NCI-H748 (cell line): ENCODE measurements around the gene RPL13.

Source experiments
- DNase-seq: peaks from one replicate; lab custom pipeline; 2025; ENCODE audit not compliant: unreplicated experiment; lab: John Stamatoyannopoulos, UW

The RPL13 gene

DNA sequence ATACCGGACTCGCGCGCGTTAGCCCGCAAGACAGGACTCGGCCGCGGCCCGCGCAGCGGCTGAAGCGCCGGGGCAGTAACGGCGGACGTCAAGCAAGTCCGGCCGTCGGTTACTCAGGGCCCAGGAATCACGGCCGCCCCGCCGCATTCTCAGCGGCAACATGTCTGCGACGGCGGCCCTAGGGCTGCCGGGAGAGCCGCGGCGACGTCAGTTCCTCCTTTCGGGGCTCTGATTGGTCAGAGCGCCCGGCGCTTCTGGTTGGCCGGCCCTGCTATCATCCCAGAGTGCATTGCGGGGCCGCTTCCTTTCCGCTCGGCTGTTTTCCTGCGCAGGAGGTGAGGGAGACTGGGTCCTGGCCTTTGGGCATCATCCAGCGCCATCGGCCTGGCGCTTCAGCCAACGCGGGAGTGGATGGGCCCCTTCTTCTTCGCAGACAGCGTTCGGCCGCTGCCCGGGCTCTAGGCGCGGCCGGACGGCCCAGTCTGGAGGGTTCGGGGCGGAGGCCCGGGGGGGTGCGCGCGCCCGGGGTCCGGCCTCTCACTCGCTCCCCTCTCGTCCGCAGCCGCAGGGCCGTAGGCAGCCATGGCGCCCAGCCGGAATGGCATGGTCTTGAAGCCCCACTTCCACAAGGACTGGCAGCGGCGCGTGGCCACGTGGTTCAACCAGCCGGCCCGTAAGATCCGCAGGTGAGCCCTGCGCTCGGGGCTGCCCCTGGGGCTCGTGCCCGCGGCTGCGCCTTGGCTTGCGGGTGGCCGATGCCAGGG lies at the start of gene RPL13:
Gene RPL13, plus strand, starts transcription at position 305 of the 764 bp plus-strand sequence. Its CDS starts 278 bp downstream, at position 583.
- DNase-seq, result peak; percentile 93

DNA sequence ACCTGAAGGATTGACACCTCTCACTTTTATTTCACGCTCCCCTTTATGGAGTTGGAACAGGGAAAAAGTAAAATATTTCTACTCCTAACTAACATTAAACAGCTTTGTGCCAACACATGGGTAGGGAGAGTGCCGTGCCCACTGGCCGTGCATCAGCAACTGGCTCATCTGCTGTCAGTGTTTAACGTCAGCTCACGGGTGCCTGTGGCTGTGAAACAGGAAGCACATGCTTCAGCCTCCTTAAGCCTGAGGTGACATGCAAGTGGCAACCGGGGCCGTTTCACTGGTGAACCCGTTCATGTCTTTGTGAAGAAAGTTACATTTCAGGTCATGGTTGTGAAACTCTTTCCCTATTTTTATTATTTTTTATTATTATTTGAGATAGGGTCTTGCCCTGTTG lies 49.1 kb upstream of the RPL13 start:
- DNase-seq, result no peak

DNA sequence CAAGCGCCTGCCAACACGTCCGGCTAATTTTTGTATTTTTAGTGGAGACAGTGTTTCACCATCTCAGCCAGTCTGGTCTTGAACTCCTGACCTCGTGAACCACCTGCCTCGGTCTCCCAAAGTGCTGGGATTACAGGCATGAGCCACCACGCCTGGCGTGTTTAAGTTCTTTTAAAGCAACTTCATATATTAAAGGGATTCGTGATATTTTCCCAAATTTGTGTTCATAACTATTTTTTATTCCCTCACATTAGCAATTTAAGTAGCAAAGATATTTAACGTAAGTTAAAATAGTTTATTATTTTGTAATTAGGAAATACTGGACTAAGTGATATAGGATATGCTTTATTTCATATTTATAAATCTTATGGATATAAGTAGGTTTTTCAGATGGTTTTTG lies 48.0 kb upstream of the RPL13 start:
- no peak for DNase-seq

DNA sequence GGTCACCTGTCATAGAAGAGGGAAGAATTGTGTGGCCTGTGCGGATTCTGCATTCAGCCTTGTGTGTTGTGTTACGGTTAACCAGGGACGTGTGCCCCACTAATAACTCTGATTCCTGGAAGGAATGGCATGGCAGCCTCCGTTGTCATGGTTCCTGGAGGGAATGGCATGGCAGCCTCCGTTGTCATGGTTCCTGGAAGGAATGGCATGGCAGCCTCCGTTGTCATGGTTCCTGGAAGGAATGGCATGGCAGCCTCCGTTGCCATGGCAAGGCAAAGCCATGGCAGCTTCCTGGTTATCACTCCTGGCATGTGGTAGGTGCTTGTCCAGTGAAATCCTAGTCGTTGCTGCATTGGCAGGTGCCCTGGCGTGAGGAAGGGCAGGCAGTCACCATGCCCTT lies 43.4 kb upstream of the RPL13 start:
- DNase-seq, result no peak

DNA sequence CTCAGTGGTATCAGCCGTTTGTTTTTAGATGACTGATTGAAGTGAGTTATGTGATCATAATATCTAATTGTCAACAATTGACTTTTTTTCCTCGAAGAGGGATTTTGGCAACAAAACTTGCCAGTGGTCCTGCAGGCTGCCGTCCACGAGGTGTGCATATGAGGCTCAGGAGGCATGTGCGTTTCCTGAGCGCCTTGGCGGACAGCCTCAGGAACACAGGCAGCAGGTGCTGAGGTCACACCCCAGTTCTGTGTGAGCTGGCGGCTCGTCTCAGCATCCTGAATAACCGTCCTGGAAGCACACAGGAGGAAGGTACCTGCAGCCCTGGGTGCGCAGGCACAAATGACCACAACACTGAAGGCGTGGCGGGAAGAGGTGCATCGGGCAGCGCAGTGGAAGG lies 40.6 kb upstream of the RPL13 start:
- DNase-seq, result no peak

DNA sequence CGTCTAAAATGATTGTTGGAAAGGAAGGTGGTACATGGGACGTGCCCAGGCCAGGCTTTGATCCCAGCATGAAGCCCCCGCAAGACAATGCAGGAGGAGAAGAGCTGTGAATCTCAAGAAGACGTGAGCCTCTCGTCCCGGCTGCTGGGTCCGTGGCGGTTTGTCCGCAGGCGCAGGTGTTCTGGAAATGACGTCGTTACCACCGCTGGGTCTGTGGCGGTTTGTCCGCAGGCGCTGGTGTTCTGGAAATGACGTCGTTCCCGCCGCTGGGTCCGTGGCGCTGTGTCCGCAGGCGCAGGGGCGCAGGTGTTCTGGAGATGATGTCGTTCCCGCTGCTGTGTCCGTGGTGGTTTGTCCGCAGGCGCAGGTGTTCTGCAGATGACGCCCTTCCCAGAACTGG lies 38.2 kb upstream of the RPL13 start:
- DNase-seq, result no peak

DNA sequence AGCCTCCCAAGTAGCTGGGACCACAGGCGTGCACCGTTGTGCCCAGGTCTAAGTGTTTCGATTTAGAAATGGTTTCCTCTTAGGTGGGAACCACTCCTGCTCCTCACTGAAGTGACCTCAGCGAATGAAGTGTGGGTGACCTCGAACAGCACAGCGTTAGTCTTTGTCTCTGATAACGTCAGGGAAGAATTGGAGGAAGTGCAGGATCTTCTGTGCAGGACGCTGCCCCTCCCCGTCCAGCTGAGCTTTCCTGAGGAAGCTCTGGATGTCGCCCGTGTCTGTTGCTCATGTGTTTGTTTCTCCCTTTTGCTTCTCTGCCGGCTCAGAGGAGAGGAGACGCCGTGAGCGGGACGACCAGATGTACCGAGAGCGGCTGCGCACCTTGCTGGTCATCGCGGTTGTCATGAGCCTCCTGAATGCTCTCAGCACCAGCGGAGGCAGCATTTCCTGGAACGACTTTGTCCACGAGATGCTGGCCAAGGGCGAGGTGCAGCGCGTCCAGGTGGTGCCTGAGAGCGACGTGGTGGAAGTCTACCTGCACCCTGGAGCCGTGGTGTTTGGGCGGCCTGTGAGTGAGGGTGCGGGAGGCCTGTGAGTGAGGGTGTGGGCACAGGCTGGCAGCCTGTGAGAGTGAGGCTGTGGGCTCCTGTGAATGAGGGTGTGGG lies 36.7 kb upstream of the RPL13 start:
- DNase-seq, result no peak

DNA sequence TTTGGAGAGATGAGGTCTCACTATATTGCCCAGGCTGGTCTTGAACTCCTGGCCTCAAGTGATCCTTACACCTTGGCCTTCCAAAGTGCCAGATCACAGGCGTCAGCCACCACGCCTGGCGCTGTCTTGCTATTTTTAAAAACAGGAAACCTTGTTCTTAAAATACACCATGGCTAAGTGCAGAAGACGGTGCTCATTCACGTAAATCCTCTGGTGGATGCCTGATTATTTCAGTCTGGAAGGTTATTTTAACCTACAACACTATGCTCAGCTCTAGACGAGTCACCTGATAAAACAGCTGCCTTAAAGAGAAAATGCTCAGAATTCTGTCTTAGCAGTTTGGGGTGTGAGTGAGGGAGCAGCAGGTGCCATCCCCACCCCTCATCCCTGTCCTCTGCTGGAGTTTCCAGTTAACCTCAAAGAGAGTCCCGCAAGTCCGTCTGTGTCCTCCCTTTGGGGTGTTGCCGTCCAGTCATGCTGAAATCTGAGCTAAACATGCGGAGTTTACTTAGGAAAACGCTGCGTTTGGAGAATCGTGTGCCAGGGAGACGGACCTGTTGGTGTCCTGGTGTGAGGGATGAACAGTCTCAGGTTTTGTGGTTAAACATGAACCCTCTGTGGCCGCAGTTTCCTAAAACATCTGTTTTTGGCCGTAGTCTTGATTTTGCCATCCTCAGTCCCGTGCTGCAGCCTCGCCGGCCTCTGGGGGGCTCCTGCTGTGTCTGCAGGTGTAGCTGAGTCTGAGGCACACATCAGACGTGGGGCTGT lies 35.2 kb upstream of the RPL13 start:
- no peak for DNase-seq

DNA sequence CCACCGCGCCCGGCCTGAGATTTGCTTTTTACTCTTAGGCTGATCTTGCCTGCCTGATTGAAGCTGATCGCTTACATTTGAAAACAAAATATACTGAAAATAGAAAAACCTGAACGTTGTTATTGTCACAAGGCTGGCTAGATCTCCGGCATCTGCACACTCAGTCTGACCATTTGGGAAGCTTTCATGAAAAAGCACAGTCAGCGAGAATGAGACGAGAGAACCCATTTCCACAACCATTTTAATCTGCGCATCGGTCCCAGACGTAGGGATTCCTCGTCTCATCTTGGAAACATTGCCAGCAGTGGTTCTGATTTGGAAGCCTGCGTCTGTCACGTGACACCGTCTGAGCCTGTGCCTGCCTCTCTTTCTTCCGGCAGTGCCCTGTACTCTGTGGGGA lies 31.4 kb upstream of the RPL13 start:
- no peak for DNase-seq

DNA sequence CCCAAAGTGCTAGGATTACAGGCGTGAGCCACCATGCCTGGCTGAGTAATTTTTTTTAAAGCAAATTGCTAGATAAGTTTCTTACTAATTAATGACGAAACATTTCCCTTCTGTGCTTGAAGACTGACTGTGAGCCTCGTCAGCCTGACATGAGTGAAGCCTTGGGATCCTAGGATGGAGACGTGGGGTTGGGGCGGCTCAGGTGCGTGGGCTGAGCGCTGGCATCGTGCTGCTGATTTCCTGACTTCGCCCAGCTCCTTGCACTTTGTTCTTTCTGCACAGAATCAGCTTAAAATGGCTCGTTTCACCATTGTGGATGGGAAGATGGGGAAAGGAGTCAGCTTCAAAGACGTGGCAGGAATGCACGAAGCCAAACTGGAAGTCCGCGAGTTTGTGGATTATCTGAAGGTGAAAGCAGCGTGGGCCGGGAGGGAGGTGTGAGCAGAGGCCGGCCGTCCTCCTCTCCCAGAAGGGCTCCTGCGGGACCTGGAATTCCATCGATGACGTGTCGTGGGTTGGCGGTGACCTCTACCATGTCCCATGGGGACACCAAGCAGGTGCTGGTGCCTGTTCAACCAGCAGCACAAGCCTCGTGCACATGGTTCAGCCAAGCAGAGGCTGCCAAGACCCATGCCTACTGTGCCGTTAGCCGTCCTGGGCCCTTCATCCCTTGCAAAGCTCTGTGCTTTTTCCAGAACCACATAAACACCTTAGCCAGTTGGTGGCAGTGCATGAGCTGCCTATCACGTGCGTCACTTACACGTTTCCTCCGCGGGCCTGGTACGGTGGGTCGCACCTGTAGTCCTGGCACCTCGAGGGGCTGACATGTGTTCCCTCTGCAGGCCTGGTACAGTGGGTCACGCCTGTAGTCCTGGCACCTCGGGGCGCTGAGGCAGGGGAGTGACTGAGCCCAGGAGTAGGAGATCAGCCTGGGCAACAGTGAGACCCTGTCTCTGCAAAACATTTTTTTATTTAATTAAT lies 29.8 kb upstream of the RPL13 start:
- no peak for DNase-seq

DNA sequence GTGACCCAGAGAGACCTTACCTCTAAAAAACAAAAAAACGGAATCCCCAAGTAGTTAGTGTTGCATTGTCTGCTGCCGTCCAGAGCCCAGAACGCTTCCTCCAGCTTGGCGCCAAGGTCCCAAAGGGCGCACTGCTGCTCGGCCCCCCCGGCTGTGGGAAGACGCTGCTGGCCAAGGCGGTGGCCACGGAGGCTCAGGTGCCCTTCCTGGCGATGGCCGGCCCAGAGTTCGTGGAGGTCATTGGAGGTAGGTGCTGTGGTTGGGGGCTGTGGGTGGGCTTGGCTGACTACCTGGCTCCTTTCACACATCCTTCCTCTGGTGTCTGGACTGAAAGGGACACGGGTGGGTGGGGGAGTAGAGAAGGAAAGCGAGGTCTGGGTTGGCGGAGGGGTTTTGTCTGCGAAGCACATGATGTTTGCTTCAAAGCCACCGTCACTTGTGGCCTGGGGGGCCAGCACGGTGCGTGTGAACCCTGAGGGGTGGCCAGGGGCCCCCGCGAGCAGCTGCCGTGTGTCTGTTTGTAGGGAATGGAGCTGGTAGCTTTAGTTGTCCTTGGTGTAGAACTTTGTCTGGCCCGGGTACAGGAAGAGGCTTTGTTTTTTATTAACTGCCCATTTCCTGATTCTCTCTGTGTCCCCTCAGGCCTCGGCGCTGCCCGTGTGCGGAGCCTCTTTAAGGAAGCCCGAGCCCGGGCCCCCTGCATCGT lies 28.5 kb upstream of the RPL13 start:
- no peak for DNase-seq

DNA sequence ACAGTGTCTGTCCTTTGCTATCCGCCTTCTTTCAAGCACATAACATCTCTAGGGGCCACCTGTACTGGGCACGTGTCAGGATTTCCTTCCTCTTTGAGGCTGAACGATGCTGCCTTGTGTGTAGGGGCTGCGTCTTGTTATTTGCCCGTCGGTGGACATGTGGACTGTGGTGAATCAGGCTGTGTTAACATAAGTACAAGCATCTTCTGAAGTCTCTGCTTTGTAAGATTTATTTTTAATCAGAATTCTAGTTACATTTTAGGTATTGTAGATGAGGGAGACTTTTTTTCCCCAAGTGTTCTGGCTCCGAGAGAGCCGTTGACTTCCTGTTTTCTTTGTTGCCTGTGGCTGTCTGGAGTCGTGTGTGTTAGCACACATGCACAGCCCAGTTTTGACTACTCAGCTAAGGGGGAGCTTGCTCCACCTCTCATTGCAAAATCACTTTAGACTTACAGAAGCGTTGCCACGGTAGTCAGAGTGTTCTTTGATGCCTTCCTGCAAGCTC lies 26.2 kb upstream of the RPL13 start:
- DNase-seq, result no peak

DNA sequence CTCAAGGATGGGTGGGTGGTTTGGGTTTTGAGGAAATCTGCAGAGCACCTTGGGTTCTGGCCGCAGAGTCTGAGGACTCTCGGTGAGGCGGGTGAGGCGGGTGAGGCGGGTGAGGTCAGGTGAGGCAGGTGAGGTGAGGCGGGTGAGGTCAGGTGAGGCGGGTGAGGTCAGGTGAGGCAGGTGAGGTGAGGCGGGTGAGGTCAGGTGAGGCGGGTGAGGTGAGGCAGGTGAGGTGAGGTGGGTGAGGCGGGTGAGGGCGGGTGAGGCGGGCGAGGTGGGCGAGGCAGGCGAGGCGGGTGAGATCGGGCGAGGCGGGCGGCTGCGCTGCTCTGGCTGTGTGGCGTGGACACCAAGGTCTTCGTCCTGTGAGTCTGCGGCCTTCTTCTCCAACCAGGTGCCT lies 24.1 kb upstream of the RPL13 start:
- no peak for DNase-seq

DNA sequence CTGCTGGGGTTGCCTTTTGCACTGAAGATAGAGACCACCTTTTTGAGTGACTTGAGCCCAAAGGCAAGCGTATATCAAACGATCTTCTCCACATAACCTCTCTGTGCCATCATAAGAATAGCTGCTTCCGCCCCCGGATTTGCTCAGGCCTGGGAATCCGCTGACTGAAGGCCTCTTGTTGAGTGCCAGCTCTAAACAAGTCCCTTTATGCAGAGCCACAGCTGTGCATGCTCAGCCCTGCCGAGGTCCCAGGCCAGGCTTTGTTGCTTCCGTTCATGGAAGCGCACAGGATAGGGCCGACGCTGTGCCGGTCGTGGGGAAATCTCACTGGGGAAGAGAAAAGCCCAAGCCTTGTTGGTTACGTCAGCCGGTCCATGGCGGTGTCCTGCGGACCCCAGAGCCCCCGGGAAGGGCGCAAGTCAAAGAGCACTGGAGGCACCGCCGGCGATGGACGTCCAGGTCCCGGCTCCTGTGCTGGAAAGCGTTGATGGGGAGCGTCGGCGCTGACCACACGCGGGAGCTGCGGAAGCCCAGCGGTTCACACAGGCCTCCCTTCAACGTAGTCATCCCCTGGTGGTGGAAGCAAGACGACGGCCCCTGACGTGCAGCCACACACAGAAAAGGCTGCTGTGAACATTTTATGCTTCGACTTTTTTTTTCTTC lies 23.5 kb upstream of the RPL13 start:
- no peak for DNase-seq

DNA sequence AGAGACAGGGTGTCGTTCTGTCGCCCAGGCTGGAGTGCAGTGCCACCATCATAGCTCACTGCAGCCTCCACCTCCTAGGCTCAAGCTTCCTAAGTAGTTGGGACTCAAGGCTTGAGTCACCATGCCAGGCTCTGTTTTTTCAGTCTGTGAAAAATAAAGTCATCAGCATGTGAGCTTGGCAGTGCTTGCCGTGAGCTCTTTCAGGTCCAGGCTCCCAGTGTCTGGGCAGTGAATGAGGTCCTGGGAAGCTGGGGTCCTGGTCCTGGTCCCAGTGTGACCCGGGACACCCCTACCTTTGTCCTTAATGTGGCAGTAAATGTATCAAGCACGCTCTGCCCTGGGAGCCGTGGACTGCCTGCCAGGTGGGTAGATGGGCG lies 22.9 kb upstream of the RPL13 start:
- no peak for DNase-seq

DNA sequence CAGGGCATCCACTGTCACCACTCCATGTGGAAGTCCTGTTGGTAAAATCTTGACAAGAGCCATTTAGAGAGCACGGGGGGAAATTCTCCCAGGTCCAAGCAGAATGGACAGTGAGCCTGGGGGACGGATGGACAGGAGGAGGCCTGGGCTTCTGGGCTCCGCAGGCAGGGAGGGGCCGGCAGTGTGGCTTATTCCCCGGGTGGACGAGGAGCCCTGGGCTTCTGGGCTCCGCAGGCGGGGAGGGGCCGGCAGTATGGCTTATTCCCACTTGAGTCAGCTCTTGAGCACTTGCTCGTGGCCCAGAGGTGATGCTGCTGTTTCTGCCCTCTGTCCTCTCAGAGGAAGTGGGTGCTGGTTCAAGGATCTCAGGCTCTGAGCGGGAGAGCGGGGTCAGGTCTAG lies 22.2 kb upstream of the RPL13 start:
- no peak for DNase-seq

DNA sequence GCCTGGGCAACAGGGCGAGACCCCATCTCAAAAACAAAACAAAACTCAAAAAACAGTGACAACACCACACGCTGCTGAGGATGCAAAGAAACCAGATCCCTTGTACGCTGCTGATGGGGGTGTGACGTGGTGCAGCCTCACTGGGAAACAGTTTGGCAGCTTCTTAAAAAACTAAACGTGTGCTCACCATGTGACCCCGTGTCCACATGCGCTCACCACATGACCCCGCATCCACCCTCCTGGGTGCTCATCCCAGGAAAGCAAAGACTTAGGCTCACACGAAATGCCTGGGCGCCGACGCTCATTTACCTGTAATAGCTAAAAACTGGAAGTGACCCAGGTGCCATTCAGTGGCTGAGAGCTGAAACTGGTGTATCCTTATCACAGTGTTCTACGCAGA lies 19.9 kb upstream of the RPL13 start:
- no peak for DNase-seq

DNA sequence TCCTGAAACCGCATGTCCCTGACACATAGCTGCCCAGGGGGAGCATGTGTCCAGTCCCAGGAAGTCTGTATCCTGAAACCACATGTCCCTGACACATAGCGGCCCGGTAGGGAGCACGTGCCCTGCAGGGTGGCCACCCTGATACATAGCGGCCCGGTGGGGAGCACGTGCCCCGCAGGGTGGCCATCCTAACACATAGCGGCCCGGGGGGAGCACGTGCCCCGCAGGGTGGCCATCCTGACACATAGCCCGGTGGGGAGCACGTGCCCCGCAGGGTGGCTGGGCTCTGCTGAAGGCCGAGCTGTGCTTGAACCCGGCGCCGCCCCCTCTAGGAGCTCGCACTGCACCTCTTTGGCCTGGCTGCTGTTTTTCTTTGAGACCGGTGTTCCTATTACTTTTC lies 18.7 kb upstream of the RPL13 start:
- no peak for DNase-seq

DNA sequence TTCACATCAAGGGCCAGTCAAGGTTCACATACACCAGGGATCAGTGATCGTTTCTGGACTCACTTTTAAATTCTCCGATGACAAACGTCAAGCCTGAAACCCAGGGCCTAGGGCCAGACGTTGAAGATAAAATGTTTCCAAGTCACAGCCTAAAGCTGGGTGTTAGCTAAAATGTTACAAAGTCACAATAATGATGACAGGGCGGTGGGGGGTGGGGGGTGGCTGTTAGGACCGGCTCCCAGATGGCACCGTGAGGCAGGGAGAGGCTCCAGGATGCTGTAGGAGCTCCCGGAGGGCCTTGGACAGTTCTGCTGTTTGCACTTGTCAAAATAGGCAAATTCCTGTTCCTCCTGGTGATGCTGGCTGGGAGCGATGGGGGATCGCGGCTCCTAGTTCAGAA lies 16.4 kb upstream of the RPL13 start:
- no peak for DNase-seq

DNA sequence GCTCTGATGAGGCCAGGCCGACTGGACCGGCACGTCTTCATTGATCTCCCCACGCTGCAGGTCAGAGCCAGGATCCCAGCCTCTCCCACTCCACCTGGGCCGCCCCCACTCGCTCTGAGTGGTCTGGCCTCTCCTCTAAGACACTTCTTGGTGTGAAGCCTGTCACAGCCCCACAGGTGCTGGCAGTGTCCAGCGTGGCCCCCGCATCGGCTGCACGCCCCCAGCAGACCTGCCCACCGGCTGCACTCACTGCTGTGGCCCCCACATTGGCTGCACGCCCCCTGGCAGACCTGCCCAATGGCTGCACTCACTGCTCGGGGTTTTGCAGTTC lies 15.8 kb upstream of the RPL13 start:
- no peak for DNase-seq
